ENCODE results near the gene PCBP3. TPM values are rescaled to one million over a fixed set of nuclear protein-coding genes. Genes with fewer than 3 reads are reported as not detected.

The PCBP3 gene
- total RNA-seq, 8 experiments from 2014 or later: 2.5 to 20.9 (median 10.0) TPM

DNA sequence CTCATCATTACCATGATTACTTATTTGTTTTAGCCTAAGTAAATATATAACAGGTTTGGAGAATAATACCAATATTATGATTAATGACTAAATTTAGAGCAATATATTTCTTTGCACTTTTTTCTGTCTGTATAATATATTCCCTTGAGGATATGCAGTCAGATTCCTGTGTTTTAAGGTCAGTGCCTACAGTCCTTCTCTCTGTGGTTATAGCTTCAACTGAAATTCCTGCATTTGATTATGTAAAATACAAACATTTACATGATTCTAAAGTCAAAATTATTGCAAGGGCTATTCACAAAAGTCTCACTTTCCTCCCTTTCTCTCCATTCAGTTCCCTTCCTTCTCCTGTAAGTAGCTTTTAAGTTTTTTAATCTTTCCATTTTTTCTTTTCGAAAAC, 195.1 kb downstream of the PCBP3 start:
- in situ Hi-C loops (cut with MboI; ENCODE audit: low pct_unique_long_range_greater_than_20kb in 2 of 9, low sequenced_read_pairs in 9 of 9, unreplicated experiment in 9 of 9): loop anchor here in 1 of 9 experiments (25.0 kb wide), 1 partner anchor 276 kb away; no protein-coding TSS in a partner anchor
- ATAC-seq (replicated peaks in 6 of 8): peak in 3 of 8 experiments; percentile 80 to 92 (median 82)
- H3K4me3 ChIP-seq: no peak overlapping the region
- WGBS, 10 experiments: 3 to 100% (median 83%) methylated on average over 1 of the region's 1 CpG
- peaks cover 19 to 31% of the 10 kb centered on the region in 2 donors for H3K4me1 ChIP-seq (replicated peaks in 1 of 2)
- H3K27ac ChIP-seq: no peak overlapping the region

- 20 to 100% (median 86%) methylated on average over 1 to 3 of the region's 3 CpGs for WGBS, 10 experiments
- in situ Hi-C loops (cut with MboI; ENCODE audit: low pct_unique_long_range_greater_than_20kb in 2 of 9, low sequenced_read_pairs in 9 of 9, unreplicated experiment in 9 of 9): loop anchor here in 1 of 9 experiments (25.0 kb wide), 1 partner anchor 277 kb away; no protein-coding TSS in a partner anchor
- Histone ChIP-seq H3K27ac (no peak overlapping the region), H3K4me1 (replicated peaks in 1 of 2) (peaks cover 19 to 31% of the 10 kb centered on the region in 2 donors), H3K4me3 (no peak overlapping the region)
- ATAC-seq (replicated peaks in 6 of 8): no peak
Measured at GRCh38 chr21:45839274-45839673, 195.7 kb downstream of the PCBP3 start.

GRCh38 chr21:45841033-45841432, 197.5 kb downstream of the PCBP3 start:
- in situ Hi-C loops (cut with MboI; ENCODE audit: low pct_unique_long_range_greater_than_20kb in 2 of 9, low sequenced_read_pairs in 9 of 9, unreplicated experiment in 9 of 9): loop anchor here in 1 of 9 experiments (25.0 kb wide), 1 partner anchor 279 kb away; no protein-coding TSS in a partner anchor
- 70 to 100% (median 89%) methylated on average over 1 to 8 of the region's 8 CpGs for WGBS, 10 experiments
- Histone ChIP-seq H3K4me1 (replicated peaks in 1 of 2) (peaks cover 15 to 22% of the 10 kb centered on the region in 2 donors), H3K4me3 (no peak overlapping the region), H3K27ac (no peak overlapping the region)
- ATAC-seq (replicated peaks in 6 of 8): no peak

DNA sequence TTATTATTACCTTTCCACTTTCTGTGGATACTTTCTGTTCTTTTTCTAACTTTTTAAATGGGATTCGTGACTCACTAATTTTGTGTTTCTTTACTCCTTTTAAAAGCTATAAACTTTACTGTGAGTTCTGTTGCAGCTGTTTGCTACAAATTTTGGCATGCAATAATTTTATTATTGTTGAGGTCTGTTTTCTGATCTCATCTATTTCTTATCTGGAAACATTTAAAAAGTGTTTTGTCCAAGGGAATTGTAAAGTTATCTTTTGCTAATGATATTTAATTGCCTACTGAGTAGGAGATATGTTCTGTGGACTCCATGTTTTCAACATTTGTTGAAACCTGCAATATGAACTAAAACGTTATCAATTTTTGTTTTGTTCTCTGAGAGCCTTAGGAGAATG, 199.9 kb downstream of the PCBP3 start:
- in situ Hi-C loops (cut with MboI; ENCODE audit: low pct_unique_long_range_greater_than_20kb in 2 of 9, low sequenced_read_pairs in 9 of 9, unreplicated experiment in 9 of 9): loop anchor here in 1 of 9 experiments (25.0 kb wide), 1 partner anchor 281 kb away; no protein-coding TSS in a partner anchor
- peaks cover 22 to 24% of the 10 kb centered on the region in 2 donors for H3K4me1 ChIP-seq (replicated peaks in 1 of 2)
- WGBS, 10 experiments: 30 to 100% (median 86%) methylated on average over 1 to 2 of the region's 2 CpGs; no CpG with 5 or more reads in 1 of the 10 experiments
- H3K27ac ChIP-seq: no peak overlapping the region
- no peak overlapping the region for H3K4me3 ChIP-seq
- no peak for ATAC-seq (replicated peaks in 6 of 8)

DNA sequence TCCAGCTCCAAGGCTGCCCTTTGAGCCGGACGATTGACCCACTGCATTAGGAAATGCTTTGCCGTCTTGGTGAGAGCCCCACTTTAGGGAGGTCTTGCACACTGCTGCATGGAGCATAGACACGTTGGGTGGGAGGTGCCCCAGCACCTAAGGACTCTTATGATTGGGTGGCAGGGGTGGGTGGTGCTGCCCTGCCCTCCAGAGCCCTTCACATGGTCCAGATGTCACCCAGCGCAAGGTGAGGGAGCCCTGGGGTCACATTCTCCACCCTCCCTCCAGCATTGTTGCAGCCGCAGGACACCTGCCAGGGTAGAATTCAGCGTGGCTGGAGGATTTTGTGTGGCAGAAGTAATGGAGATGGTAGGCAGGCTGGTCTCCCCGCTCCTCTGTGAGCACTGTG, 200.7 kb downstream of the PCBP3 start:
- in situ Hi-C loops (cut with MboI; ENCODE audit: low pct_unique_long_range_greater_than_20kb in 2 of 9, low sequenced_read_pairs in 9 of 9, unreplicated experiment in 9 of 9): loop anchor here in 1 of 9 experiments (25.0 kb wide), 1 partner anchor 282 kb away; no protein-coding TSS in a partner anchor
- no peak overlapping the region for H3K4me3 ChIP-seq
- ATAC-seq (replicated peaks in 6 of 8): no peak
- 87 to 100% (median 90%) methylated on average over 1 to 6 of the region's 8 CpGs; no CpG with 5 or more reads in 4 of the 10 experiments for WGBS, 10 experiments
- peaks cover 25 to 26% of the 10 kb centered on the region in 2 donors for H3K4me1 ChIP-seq (replicated peaks in 1 of 2)
- no peak overlapping the region for H3K27ac ChIP-seq

DNA sequence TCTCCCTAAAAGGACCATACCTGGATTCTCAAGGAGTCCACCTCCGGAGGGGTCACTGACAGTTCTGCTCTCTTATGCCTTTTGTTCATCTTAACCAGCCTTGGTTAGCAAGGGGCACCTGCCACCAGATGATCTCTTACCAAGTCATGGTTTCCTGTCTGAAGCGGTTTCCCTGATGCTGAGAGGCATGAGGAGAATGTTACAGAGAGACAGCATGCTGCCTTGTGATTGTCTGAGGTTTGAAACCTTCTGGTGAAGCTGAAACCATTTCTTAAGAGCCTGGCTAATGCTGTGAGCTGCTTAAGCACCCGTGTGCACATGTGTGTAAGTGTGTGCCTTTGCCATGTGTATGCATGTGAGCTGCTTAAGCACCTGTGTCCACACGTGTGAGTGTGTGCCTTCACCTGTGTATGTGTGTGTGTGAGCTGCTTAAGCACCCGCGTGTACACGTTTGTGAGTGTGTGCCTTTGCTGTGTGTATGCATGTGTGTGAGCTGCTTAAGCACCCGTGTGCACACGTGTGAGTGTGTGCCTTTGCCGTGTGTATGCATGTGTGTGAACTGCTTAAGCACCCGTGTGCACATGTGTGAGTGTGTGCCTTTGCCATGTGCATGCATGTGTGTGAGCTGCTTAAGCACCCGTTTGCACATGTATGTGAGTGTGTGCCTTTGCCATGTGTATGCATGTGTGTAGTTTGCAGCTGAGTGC, 201.7 kb downstream of the PCBP3 start:
- 71 to 100% (median 95%) methylated on average over 1 to 9 of the region's 12 CpGs; no CpG with 5 or more reads in 4 of the 10 experiments for WGBS, 10 experiments

GRCh38 chr21:45845770-45846090, 202.2 kb downstream of the PCBP3 start:
- in situ Hi-C loops (cut with MboI; ENCODE audit: low pct_unique_long_range_greater_than_20kb in 2 of 9, low sequenced_read_pairs in 9 of 9, unreplicated experiment in 9 of 9): loop anchor here in 1 of 9 experiments (25.0 kb wide), 1 partner anchor 283 kb away; no protein-coding TSS in a partner anchor
- Histone ChIP-seq H3K4me3 (no peak overlapping the region), H3K4me1 (replicated peaks in 1 of 2) (peaks cover 25 to 26% of the 10 kb centered on the region in 2 donors), H3K27ac (no peak overlapping the region)
- WGBS, 10 experiments: 20 to 67% (median 29%) methylated on average over 1 to 3 of the region's 3 CpGs; no CpG with 5 or more reads in 6 of the 10 experiments
- ATAC-seq (replicated peaks in 6 of 8): no peak

More for the DNA sequence above, 201.7 kb downstream of the PCBP3 start:
- ATAC-seq (replicated peaks in 6 of 8): peak in 2 of 8 experiments; percentile 14 to 16
- Histone ChIP-seq H3K4me1 (replicated peaks in 1 of 2) (peaks cover 25 to 26% of the 10 kb centered on the region in 2 donors), H3K27ac (no peak overlapping the region), H3K4me3 (no peak overlapping the region)
- in situ Hi-C loops (cut with MboI; ENCODE audit: low pct_unique_long_range_greater_than_20kb in 2 of 9, low sequenced_read_pairs in 9 of 9, unreplicated experiment in 9 of 9): loop anchor here in 1 of 9 experiments (25.0 kb wide), 1 partner anchor 283 kb away; no protein-coding TSS in a partner anchor

DNA sequence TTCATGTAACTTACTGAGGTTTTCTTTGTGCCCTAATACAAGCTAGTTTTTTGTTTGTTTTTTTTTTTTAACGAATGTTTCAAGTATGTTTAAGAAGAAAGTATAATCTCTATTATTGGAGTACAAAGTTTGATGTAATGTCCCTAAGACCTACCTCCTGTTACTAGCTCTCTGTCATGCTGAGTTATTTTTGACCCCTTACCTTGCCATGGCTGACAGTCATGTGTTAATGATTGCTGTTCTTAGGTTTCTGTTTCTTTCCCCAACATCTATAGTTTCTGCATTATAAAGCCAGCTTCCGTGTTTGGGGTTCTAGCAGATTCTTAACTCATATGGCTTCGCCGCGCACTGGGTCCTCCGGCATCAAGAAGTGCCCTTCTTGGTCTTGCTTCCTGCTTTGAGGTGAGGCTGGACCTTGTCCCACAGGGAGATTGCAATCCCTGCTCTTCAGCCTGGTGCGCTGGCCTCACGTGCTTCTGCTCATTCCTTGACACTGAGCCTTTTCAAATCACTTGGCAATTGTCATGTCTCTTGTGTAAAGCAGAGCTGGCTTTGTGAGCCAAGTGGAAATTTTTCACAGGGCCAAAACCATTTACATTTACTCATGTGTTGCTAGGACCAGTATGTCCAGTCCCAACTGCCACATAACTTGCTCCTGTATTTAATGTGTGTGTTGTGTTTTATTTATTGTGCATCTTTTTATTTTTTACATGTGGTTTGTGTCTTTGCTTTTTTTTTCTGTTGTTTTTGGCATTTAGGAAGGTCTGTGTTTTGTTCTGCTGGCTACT, 203.0 kb downstream of the PCBP3 start:
- Histone ChIP-seq H3K4me3 (no peak overlapping the region), H3K27ac (no peak overlapping the region), H3K4me1 (replicated peaks in 1 of 2) (peaks cover 25 to 26% of the 10 kb centered on the region in 2 donors)
- in situ Hi-C loops (cut with MboI; ENCODE audit: low pct_unique_long_range_greater_than_20kb in 2 of 9, low sequenced_read_pairs in 9 of 9, unreplicated experiment in 9 of 9): loop anchor here in 1 of 9 experiments (25.0 kb wide), 1 partner anchor 284 kb away; no protein-coding TSS in a partner anchor
- 17 to 84% (median 76%) methylated on average over 1 to 8 of the region's 8 CpGs for WGBS, 10 experiments
- peak in 6 of 8 experiments; percentile 28 to 87 (median 70) for ATAC-seq (replicated peaks in 6 of 8)

DNA sequence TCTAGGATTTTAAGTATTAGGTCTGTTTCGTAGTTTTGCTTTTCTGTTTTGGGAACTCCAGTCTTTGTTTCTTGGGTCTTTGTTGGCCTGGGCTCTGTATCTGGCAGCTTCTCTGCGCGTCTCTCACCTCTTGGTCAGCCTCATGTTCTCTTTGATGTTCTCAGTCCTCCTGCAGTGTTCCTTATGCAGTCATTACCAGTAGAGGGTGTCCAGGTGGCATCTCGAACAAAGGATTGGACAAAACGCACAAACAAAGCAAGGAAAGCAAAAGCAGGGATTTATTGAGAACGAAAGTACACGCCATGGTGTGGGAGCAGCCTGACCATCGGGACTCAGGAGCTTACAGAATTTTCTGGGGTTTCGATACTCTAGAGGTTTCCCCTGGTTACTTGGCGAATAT, 204.3 kb downstream of the PCBP3 start:
- Histone ChIP-seq H3K27ac (no peak overlapping the region), H3K4me1 (replicated peaks in 1 of 2) (peaks cover 25 to 26% of the 10 kb centered on the region in 2 donors), H3K4me3 (no peak overlapping the region)
- in situ Hi-C loops (cut with MboI; ENCODE audit: low pct_unique_long_range_greater_than_20kb in 2 of 9, low sequenced_read_pairs in 9 of 9, unreplicated experiment in 9 of 9): loop anchor here in 1 of 9 experiments (25.0 kb wide), 1 partner anchor 286 kb away; no protein-coding TSS in a partner anchor
- peak in 3 of 8 experiments; percentile 11 to 40 (median 19) for ATAC-seq (replicated peaks in 6 of 8)
- 67 to 94% (median 89%) methylated on average over 1 to 10 of the region's 10 CpGs for WGBS, 10 experiments

DNA sequence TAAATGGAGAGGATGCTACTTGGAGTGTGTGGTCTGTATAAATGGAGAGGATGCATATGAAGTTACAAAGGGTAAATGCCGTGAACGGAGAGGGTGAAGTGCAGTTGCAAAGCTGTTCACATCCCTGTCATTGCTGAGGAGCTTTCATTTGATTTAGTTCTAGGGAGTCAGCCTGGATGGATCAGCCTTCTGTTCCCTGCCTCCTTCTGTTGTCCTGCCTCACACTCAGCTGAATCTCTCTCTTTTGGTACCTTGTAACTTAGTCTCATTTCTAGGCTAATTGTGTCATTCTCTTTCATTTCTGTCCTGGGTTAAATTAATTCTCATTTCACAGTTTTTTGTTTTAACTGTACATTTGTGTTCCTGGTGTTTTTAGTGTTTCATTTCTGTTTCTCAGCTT, 204.8 kb downstream of the PCBP3 start:
- 42 to 100% (median 60%) methylated on average over 1 to 2 of the region's 2 CpGs; no CpG with 5 or more reads in 4 of the 10 experiments for WGBS, 10 experiments
- H3K4me1 ChIP-seq (replicated peaks in 1 of 2): peaks cover 26 to 27% of the 10 kb centered on the region in 2 donors
- in situ Hi-C loops (cut with MboI; ENCODE audit: low pct_unique_long_range_greater_than_20kb in 2 of 9, low sequenced_read_pairs in 9 of 9, unreplicated experiment in 9 of 9): loop anchor here in 1 of 9 experiments (25.0 kb wide), 1 partner anchor 286 kb away; no protein-coding TSS in a partner anchor
- no peak overlapping the region for H3K27ac ChIP-seq
- no peak overlapping the region for H3K4me3 ChIP-seq
- peak in 5 of 8 experiments; percentile 7 to 65 (median 36) for ATAC-seq (replicated peaks in 6 of 8)

DNA sequence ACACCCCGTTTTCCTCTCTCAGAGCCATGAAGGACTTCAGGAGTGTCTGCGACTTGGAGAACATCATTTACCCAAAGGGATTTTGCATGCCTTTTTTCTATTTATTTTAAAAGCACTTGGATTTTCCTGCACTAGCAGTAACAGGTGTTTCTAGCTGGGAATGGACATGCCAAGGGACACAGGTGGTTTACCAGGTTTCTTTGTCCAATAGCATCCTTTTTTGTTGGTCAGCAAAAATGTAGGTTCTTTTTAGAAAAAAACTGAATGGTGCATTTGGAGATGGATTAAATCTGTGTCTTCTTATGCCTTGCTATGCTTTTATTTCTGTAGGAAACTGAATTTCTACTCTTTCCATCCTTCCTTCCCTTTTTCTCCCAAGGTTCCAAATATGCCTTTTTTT, 205.3 kb downstream of the PCBP3 start:
- H3K27ac ChIP-seq: no peak overlapping the region
- no peak overlapping the region for H3K4me3 ChIP-seq
- WGBS, 10 experiments: 21 to 100% (median 88%) methylated on average over 1 to 2 of the region's 2 CpGs
- ATAC-seq (replicated peaks in 6 of 8): no peak
- in situ Hi-C loops (cut with MboI; ENCODE audit: low pct_unique_long_range_greater_than_20kb in 2 of 9, low sequenced_read_pairs in 9 of 9, unreplicated experiment in 9 of 9): loop anchor here in 1 of 9 experiments (25.0 kb wide), 1 partner anchor 287 kb away; no protein-coding TSS in a partner anchor
- peaks cover 26 to 31% of the 10 kb centered on the region in 2 donors for H3K4me1 ChIP-seq (replicated peaks in 1 of 2)

- H3K4me1 ChIP-seq (replicated peaks in 1 of 2): peaks cover 26 to 31% of the 10 kb centered on the region in 2 donors
- ATAC-seq (replicated peaks in 6 of 8): no peak
- in situ Hi-C loops (cut with MboI; ENCODE audit: low pct_unique_long_range_greater_than_20kb in 2 of 9, low sequenced_read_pairs in 9 of 9, unreplicated experiment in 9 of 9): loop anchor here in 1 of 9 experiments (25.0 kb wide), 1 partner anchor 287 kb away; no protein-coding TSS in a partner anchor
- no peak overlapping the region for H3K27ac ChIP-seq
- 75 to 100% (median 90%) methylated on average over 1 to 5 of the region's 10 CpGs; no CpG with 5 or more reads in 1 of the 10 experiments for WGBS, 10 experiments
- no peak overlapping the region for H3K4me3 ChIP-seq
Measured at GRCh38 chr21:45849651-45850050, 206.1 kb downstream of the PCBP3 start.

Measured in motor neuron (in vitro differentiated cells).